ENCODE results near the gene DGKH.
A peak's percentile ranks its signal among the peaks of the same experiment; 100 is the strongest.

DGKH gene

GRCh38 chr13:42228527-42228926 lies 180.1 kb downstream of the DGKH start:
- DNase-seq (ENCODE audit: low spot score): no peak

GRCh38 chr13:42229287-42229686 lies 180.8 kb downstream of the DGKH start:
- no peak for DNase-seq (ENCODE audit: low spot score)

- no peak for DNase-seq (ENCODE audit: low spot score)
These were observed 184.2 kb downstream of the DGKH start for GRCh38 chr13:42232671-42233070.

- DNase-seq (ENCODE audit: low spot score): no peak
These were observed 185.3 kb downstream of the DGKH start for GRCh38 chr13:42233726-42234125.

GRCh38 chr13:42239161-42239560 lies 190.7 kb downstream of the DGKH start:
- no peak for DNase-seq (ENCODE audit: low spot score)

GRCh38 chr13:42239644-42240043 lies 191.2 kb downstream of the DGKH start:
- DNase-seq (ENCODE audit: low spot score): peak; percentile 60

GRCh38 chr13:42246541-42246940 lies 198.1 kb downstream of the DGKH start:
- DNase-seq (ENCODE audit: low spot score): no peak

GRCh38 chr13:42247883-42248282 lies 199.4 kb downstream of the DGKH start:
- DNase-seq (ENCODE audit: low spot score): no peak

GRCh38 chr13:42255886-42256285 lies 207.4 kb downstream of the DGKH start:
- no peak for DNase-seq (ENCODE audit: low spot score)

- DNase-seq (ENCODE audit: low spot score): no peak
These were observed 210.3 kb downstream of the DGKH start for GRCh38 chr13:42258747-42259146.

GRCh38 chr13:42259515-42259914 lies 211.1 kb downstream of the DGKH start:
- DNase-seq (ENCODE audit: low spot score): no peak

- DNase-seq (ENCODE audit: low spot score): no peak
These were observed 212.6 kb downstream of the DGKH start for GRCh38 chr13:42260903-42261654.

- peak; percentile 35 for DNase-seq (ENCODE audit: low spot score)
These were observed 218.0 kb downstream of the DGKH start for GRCh38 chr13:42266473-42266872.

GRCh38 chr13:42270160-42270856 lies 221.9 kb downstream of the DGKH start:
- no peak for DNase-seq (ENCODE audit: low spot score)

- no peak for DNase-seq (ENCODE audit: low spot score)
These were observed 222.4 kb downstream of the DGKH start for GRCh38 chr13:42270857-42271215.

- peak; percentile 99 for DNase-seq (ENCODE audit: low spot score)
These were observed 223.1 kb downstream of the DGKH start for GRCh38 chr13:42271337-42272114.

GRCh38 chr13:42272115-42272803 lies 223.8 kb downstream of the DGKH start, which contains the start of gene AKAP11:
Gene AKAP11, plus strand, starts transcription at chr13:42272152. Its CDS starts 14,197 bp downstream, at chr13:42286349.
- peak; percentile 36 for DNase-seq (ENCODE audit: low spot score)

- no peak for DNase-seq (ENCODE audit: low spot score)
These were observed 224.3 kb downstream of the DGKH start for GRCh38 chr13:42272804-42273175.

GRCh38 chr13:42274386-42275097 lies 226.1 kb downstream of the DGKH start:
- DNase-seq (ENCODE audit: low spot score): no peak

GRCh38 chr13:42275098-42275471 lies 226.6 kb downstream of the DGKH start:
- DNase-seq (ENCODE audit: low spot score): no peak

- peak; percentile 13 for DNase-seq (ENCODE audit: low spot score)
These were observed 227.1 kb downstream of the DGKH start for GRCh38 chr13:42275506-42275905.

GRCh38 chr13:42276683-42277082 lies 228.2 kb downstream of the DGKH start:
- no peak for DNase-seq (ENCODE audit: low spot score)
